ENCODE data around the gene TBC1D22B. TPM values are rescaled to one million over a fixed set of nuclear protein-coding genes. Genes with fewer than 3 reads are reported as not detected.
A peak's percentile ranks its signal among the peaks of the same experiment; 100 is the strongest.

Gene TBC1D22B
- total RNA-seq, 1 experiment from 2014 or later = 12.9 TPM

DNA sequence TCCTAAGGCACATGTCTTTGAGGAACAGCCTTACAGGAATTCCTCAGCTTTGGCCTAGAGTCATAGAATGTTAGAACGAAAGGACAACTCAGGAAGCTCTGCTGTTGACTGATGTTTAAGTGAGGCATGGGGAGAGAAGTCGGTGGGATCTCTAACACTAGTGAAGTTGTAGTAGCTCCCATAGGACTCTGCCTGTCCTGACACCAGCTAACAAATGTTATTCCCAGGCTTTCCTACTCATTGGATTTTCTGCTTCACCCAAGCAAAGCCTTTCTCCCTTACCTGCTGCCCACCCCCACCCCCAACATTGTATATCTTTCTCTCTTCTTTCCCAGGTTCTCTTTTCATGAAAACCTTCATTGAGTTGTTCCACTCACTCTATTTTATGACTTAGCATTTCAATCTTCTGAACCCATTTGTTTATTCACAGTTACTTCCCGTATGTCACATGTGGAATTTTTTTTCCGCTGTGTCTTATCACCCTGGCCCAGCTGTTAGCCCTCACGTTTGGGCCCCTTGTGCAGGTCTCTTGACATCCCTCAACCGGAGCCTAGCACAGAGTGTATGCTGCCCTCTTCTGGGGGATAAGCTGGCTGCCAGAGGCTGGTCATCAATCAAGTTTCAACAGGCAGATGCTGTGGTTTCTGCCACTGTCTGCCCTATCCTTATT lies 57.0 kb downstream of the TBC1D22B start:
- Histone ChIP-seq H2AK5ac (ENCODE audit: insufficient read length, low read length) (no peak overlapping the region), H2BK15ac (ENCODE audit: low read depth, low read length) (no peak overlapping the region), H2BK5ac (ENCODE audit: insufficient read length, low read length) (no peak overlapping the region), H4K5ac (ENCODE audit: insufficient read length, low read depth, low read length) (no peak overlapping the region), H3K9ac (ENCODE audit: extremely low read depth, insufficient read length, low read length) (no peak overlapping the region), H3K4me1 (ENCODE audit: insufficient read depth, low read length) (no peaks in the 10 kb centered on the region), H3K4ac (ENCODE audit: low read depth, low read length) (no peak overlapping the region), H4K20me1 (ENCODE audit: control insufficient read depth, insufficient read depth, insufficient read length) (no peaks in the 10 kb centered on the region), H4K8ac (replicated peaks; ENCODE audit: insufficient read length, low read depth, low read length) (no peak overlapping the region), H2BK12ac (ENCODE audit: insufficient read length, low read depth, low read length) (no peak overlapping the region), H2BK120ac (ENCODE audit: low read depth, low read length, poor library complexity, severe bottlenecking) (no peak overlapping the region), H3K27ac (ENCODE audit: insufficient read length, low read depth, low read length) (no peak overlapping the region), H4K91ac (ENCODE audit: insufficient read length, low read depth, low read length) (no peak overlapping the region), H3K23me2 (ENCODE audit: insufficient read length, low read depth, low read length, poor library complexity, severe bottlenecking) (no peaks in the 10 kb centered on the region), H3K79me1 (ENCODE audit: insufficient read depth, low read depth, low read length, poor library complexity, severe bottlenecking) (no peaks in the 10 kb centered on the region), H3K4me2 (ENCODE audit: insufficient read depth, insufficient read length, low read length) (no peak overlapping the region), H2BK20ac (ENCODE audit: low read depth, low read length, poor library complexity, severe bottlenecking) (no peak overlapping the region), H3K27me3 (ENCODE audit: insufficient read depth, low read length) (no peaks in the 10 kb centered on the region), H3K9me3 (ENCODE audit: control insufficient read depth, low read depth, low read length) (no peaks in the 10 kb centered on the region), H3K56ac (ENCODE audit: insufficient read length, low read depth, low read length) (no peak overlapping the region), H3K18ac (ENCODE audit: insufficient read length, low read depth, low read length) (no peak overlapping the region), H3K23ac (ENCODE audit: insufficient read length, low read depth, low read length) (no peak overlapping the region), H3K14ac (ENCODE audit: insufficient read depth, low read length) (no peak overlapping the region), H3K79me2 (ENCODE audit: insufficient read depth, low read length) (no peaks in the 10 kb centered on the region), H3T11ph (ENCODE audit: low read length) (no peak overlapping the region), H2AFZ (ENCODE audit: low read length) (no peak overlapping the region)
- no peaks in the 10 kb centered on the region; a peak in 1 of 4 replicates for H3K4me1 Mint-ChIP-seq
- H3K4me3 Mint-ChIP-seq = no peak overlapping the region
- TF ChIP-seq, protein P1, sequence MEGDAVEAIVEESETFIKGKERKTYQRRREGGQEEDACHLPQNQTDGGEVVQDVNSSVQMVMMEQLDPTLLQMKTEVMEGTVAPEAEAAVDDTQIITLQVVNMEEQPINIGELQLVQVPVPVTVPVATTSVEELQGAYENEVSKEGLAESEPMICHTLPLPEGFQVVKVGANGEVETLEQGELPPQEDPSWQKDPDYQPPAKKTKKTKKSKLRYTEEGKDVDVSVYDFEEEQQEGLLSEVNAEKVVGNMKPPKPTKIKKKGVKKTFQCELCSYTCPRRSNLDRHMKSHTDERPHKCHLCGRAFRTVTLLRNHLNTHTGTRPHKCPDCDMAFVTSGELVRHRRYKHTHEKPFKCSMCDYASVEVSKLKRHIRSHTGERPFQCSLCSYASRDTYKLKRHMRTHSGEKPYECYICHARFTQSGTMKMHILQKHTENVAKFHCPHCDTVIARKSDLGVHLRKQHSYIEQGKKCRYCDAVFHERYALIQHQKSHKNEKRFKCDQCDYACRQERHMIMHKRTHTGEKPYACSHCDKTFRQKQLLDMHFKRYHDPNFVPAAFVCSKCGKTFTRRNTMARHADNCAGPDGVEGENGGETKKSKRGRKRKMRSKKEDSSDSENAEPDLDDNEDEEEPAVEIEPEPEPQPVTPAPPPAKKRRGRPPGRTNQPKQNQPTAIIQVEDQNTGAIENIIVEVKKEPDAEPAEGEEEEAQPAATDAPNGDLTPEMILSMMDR (conservative IDR thresholded peaks at IDR 0.05) = peak; percentile 81
- H3K9me3 Mint-ChIP-seq = no peaks in the 10 kb centered on the region; a peak in 1 of 5 replicates
- H3K36me3 Mint-ChIP-seq (ENCODE audit: insufficient read depth in 1 of 3, low read depth in 3 of 3) = peaks cover 2 to 24% (median 22%) of the 10 kb centered on the region in 3 experiments
- no CpG with 5 or more reads among the region's 6 CpGs for WGBS (ENCODE audit: extremely low coverage, insufficient read length, low lambda C conversion rate)
- H3K27ac Mint-ChIP-seq = peak overlapping the region in 1 of 3 experiments; percentile 5; a peak in 1 of 7 replicates
- no peaks in the 10 kb centered on the region for H3K27me3 Mint-ChIP-seq (ENCODE audit: low read depth)
- peak; percentile 71 for DNase-seq
